Inferior parietal cortex (tissue), 1 donor: ENCODE measurements around the gene RTRAF.

Experiments
- DNase-seq: peaks from one replicate; pipeline ENCODE4 v3.0.0-alpha.2; 2016; ENCODE audit errors: extremely low spot score

RTRAF gene

GRCh38 chr14:51993285-51993920, 4.1 kb downstream of the RTRAF start:
- DNase-seq = no peak

DNA sequence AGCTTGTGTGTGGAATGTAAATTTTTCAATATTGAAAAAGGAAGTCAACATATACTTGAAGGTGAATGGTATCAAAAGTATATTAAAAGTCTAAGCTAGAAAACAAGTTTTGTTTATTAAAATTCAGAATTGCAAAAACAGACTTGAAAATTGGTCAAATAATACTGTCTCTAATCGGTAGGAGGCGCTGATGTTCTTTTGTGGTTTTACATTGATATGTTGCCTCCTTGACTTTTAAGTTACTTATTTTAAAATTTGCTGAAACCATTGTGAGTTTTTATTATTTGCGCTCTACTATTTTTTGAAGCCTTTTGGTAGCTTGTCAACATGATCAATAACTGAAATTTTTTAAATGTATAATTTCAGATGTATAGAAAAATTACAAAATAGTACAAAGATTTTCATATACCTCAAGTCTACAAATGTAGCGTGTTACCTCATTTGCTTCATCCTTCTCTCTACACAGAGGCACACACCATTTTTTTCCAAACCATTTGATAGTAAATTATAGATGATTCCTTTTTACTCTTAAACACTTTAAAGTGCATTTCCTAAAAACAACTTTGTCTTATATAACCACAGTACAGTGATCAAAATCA, 6.9 kb downstream of the RTRAF start:
- peak; percentile 60 for DNase-seq

GRCh38 chr14:51998348-51998747, 9.0 kb downstream of the RTRAF start:
- no peak for DNase-seq

DNA sequence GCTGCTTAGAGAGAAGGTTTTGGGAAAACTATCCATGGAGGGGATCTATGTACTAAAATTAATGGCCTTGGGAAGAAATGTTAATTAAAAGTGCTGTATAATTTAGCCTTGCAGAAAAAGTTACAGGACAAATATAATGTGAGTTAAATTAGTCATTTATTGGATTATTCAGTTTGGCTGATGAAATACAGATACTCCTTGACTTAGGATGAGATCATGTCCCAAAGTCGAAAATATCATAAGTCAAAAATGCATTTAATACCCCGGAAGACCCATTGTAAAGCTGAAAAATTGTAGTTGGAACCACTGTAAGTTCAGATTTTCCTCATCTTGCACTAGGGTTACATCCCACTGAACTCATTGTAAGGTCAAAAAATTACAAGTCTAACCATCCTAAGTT, 9.7 kb downstream of the RTRAF start:
- DNase-seq = no peak

- no peak for DNase-seq
These were observed 10.8 kb downstream of the RTRAF start for GRCh38 chr14:52000019-52000582.

DNA sequence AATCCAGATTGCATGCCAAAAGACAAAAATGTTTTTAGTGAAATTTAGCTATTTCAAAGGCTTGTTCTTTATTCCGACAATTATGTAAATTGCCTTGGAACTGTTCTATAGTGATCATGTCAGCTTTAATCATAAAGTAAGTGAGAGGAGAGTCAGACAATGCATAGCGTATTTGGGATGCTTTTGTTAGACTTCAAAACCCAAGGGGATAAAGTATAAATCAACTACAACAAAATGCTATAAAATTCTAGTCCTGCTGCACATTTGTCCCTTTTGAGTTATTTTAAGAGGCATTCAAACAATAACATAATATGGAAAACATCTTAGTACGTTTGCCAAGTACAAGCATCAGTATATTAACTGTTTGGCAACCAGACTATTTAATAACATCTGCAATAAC, 11.3 kb downstream of the RTRAF start:
- no peak for DNase-seq

DNA sequence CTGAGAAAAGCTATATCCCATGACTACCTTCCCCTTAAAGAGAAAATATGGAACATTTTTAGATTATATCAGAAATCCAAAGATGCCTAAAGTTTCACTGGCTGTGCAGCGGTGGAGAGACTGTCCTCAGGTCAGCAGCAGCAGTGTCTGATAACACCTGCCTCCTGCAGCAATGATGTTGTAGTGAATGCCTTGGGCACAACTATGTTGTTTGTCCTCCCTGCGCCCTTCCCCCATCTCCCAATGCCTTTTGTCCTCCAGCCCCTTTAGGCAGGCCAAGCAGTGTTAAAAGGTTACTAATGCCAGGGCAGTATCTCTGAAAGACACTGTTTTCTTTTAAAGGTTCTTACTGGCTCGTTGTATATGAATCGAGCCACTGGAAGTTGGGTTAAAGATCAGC, 13.2 kb downstream of the RTRAF start:
- no peak for DNase-seq

DNA sequence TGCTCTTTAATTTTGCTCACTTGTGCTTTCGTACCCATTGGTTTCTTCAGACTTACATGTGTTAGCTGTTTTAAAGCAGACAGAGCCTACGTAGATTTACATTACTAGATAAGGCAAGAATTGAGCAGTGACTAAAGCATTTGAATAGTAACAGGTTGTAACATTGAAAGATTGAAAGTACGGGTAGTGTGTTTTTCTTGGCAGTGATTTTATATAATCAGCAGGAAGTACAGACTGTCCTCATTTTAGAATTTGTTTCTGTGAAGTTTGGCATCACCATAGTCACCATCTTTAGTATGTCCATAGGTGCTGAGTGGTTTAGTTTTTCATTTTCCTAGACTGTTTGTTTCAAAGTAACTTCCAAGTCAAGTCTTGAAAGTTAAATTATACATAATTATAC, 14.0 kb downstream of the RTRAF start:
- DNase-seq = peak; percentile 28

- no peak for DNase-seq
These were observed 16.3 kb downstream of the RTRAF start for GRCh38 chr14:52005625-52006024.

DNA sequence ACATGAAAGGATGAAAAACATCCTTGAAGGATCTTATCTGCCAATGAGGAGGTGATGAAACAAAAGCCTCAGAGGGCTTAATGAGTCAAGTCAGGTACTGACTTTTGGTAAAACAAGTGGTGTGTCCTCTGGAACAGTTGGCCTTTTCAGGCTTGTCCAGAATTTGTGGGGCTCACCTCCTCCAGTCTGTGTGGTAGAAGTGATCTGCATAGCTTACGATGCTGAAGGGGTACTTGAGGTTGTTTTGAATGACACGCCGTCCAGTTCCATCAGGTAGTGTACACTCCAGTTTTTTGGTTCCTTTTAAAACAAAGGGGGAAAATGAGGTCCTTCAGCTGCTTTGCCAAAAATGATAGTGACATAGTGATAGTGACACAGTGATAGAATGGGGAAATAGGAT, 17.0 kb downstream of the RTRAF start:
- no peak for DNase-seq

GRCh38 chr14:52007211-52007610, 17.9 kb downstream of the RTRAF start:
- DNase-seq = no peak

DNA sequence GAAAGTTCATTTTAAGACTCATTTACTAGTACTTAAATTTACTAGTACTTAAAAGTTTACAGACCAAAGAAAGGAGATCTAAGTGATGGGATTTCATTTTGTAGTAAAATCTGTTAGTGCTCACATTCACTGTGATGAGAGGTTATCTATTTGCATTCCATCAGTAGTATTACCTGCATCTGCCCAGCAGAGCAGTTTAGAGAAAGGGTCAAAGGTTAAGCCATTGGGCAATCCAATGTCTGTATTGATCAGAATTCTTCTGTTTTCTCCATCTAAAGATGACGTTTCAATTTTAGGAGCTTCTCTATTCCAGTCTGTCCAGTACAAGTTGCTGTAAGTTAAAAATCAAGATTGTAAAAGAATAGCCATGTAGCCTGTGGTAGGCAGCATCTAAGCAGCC, 18.3 kb downstream of the RTRAF start:
- DNase-seq = no peak

- no peak for DNase-seq
These were observed 18.8 kb downstream of the RTRAF start for GRCh38 chr14:52008136-52008535.

- DNase-seq = no peak
These were observed 20.9 kb downstream of the RTRAF start for GRCh38 chr14:52010173-52010693.

GRCh38 chr14:52011523-52011922, 22.2 kb downstream of the RTRAF start:
- peak; percentile 33 for DNase-seq

DNA sequence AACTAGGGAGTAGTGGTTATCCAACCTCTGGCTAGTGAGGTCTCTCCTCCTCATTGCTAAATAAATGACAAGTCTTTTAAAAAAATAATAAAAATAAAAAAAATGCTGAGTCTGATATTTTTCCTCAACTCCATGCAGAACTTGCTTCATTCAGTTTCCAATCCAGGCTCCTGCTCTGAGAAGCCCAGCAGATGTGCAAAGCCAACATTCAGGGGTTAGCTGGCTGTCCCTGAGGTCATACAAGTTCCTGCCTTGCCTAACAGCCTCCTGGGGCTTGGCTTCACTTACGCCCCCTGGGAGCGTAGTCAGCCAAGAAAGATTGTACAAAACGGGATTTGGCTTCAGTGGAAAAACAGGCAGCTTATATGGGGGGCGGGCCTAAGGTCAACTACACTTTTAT, 23.3 kb downstream of the RTRAF start:
- no peak for DNase-seq

DNA sequence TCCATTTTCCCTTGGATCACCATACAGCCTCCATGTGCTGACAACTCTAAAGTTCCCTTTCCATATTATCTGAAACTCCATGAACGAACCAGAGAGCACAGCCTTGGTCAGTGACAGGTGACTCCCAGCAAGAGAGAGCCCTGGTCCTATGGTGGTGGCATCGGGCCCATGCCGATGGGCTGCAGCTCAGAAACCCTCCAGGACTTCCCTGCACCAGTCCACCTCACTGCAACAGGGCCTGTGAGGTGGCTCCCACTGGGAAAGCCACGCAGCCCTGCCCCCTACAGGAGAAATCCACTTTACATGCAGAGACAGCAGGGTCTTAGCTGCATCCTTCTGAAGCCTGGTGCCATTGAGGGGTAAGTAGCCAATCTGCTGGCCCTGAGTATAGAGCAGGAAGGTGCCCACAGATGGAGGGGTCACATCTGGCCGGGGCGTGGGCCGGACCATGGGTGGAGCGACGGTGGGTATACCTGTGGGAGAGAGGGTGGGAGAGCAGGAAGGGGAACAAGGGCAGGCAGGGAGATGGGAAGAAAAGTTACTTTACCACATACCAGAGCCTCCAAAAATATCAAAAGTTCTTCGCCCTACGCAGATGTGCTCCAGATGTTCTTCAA, 24.7 kb downstream of the RTRAF start:
- DNase-seq = no peak

DNA sequence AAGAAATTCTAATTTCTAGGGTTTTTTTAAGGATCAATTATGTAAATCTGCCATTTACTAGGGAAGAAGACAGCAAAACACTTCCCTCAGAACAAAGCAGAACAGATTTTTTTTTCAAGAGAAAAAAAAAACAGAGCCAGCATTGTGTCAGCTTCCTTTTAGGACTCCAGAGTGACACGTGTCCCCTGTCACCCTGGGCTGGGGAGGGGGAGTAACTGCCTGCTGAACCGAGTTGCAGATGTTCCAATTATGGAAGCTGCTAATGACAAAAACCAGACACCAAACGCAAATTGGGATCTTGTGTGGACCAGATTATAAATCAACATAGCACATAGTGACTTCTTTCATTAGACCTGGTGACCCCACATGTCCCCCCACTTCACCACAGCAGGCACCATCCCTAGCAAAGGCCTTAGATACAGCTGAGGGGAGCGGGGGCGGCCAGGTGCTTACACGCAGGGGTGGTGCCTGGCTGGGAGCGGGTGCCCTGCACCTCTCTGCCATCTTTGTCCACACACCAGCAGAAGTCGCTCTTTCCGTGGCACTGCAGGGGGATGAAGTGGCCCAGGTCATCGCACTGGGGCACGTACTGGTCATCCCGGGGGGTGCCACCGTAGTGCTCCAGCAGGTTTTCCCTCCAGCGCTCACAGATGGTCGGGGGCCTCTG, 25.4 kb downstream of the RTRAF start:
- peak; percentile 82 for DNase-seq

DNA sequence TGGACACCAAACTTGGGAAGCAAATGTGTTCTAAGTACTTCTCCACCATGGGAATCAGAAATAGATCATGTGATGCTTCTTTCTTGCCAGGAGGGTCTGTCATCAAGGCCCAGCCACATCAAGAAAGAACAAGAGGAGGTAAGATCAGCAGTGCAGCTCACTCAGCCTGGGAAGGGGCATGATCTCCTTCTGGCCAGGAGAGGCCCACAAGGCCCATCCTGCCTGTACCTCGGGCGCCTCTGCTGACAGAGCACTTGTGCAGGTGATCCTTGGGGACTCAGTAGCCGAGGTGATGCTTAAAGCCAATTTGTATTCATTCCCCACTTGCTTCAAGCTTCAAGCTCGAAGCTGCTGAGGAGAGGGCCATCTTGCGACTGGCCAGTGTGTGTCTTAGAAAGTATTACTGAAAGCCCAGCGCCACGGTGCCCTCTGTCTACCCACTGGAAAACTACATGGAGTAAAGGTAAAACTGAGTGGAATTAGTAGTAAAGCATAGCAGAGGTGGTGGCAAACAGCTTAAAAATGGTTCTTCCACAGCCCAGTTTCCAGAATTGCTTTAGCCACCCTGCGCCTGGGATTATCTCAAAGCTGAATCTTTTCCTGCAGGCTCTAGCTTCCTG, 26.2 kb downstream of the RTRAF start:
- peak; percentile 64 for DNase-seq

GRCh38 chr14:52018252-52018651, 28.9 kb downstream of the RTRAF start:
- DNase-seq = no peak

DNA sequence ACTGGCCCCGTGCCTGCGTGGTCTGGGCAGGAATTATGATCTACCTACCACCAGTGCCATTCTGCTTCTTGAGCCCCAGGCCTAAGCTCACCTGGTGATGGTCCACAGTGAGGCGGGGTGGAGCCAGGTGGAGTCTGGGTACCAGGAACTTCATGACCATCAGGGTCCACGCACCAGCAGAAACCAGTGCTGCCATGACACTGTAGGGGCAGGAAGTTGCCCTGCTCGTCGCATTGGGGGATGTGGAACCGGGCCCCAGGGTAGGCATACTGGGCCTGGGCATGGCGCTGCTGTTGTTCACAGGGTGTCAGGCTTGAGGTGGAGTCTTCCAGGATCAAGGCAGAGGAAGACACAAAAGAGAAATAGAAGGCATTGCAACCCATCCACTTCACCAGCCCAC, 29.6 kb downstream of the RTRAF start:
- DNase-seq = no peak

GRCh38 chr14:52020161-52020714, 30.9 kb downstream of the RTRAF start:
- no peak for DNase-seq
